Upper lobe of left lung (tissue), 4 donors: ENCODE data around the gene PCCA.

Source experiments
- POLR2A ChIP-seq, 4 donors: fragments of 450-650 bp; IDR thresholded peaks; one replicate each; pipeline ENCODE4 v1.5.1; 2016 to 2017; ENCODE audit warnings: antibody characterized with exemption in 4 of 4, mild to moderate bottlenecking in 2 of 4
- POLR2AphosphoS5 ChIP-seq, 2 donors: sonication (generic); formaldehyde crosslinking; IDR thresholded peaks; one replicate each; pipeline ENCODE4 v1.5.1; 2017; ENCODE audit warnings: antibody characterized with exemption in 2 of 2
- TF ChIP-seq, protein P1 (sequence below), 6 experiments: fragments of 450-650 bp in 4 of 6; fragments of 200-600 bp in 2 of 6; sonication (generic) in 2 of 6; IDR thresholded peaks; one replicate each; pipeline ENCODE4 v1.5.1; 2016 to 2019; ENCODE audit warnings: antibody characterized with exemption in 6 of 6

DNA sequence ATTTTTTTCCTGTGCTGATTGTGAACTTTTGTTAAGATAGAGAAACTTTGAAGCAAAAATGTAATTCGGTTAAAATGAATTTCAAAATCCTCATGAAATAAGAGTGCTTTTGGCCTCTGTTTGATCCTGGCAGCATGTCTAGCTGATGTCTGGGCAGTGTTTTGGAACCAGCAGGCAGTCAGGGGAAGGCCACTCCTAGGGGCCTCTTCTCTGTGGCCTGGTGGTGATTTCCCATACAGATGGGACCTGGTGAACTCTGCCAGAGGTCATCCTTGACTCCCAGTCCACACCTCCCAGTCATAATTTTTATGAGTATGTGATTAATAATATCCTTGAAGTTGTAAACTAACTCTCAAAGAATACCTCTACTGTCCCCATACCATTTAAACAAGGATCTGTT lies 226.6 kb downstream of the PCCA start:
- TF ChIP-seq, protein P1, sequence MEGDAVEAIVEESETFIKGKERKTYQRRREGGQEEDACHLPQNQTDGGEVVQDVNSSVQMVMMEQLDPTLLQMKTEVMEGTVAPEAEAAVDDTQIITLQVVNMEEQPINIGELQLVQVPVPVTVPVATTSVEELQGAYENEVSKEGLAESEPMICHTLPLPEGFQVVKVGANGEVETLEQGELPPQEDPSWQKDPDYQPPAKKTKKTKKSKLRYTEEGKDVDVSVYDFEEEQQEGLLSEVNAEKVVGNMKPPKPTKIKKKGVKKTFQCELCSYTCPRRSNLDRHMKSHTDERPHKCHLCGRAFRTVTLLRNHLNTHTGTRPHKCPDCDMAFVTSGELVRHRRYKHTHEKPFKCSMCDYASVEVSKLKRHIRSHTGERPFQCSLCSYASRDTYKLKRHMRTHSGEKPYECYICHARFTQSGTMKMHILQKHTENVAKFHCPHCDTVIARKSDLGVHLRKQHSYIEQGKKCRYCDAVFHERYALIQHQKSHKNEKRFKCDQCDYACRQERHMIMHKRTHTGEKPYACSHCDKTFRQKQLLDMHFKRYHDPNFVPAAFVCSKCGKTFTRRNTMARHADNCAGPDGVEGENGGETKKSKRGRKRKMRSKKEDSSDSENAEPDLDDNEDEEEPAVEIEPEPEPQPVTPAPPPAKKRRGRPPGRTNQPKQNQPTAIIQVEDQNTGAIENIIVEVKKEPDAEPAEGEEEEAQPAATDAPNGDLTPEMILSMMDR (IDR thresholded peaks at IDR 0.05), result no peak
- TF ChIP-seq POLR2A (IDR thresholded peaks at IDR 0.05) (no peak), POLR2AphosphoS5 (IDR thresholded peaks at IDR 0.05) (no peak)
